ENCODE data around the gene MYZAP. TPM values are rescaled to one million over a fixed set of nuclear protein-coding genes. Genes with fewer than 3 reads are reported as not detected.

MYZAP gene
- total RNA-seq, 1 experiment from 2014 or later, result not detected

- ChIA-PET POLR2A (ENCODE audit: low non-redundant PET) (no interaction called here), CTCF (no interaction called here)
- Histone ChIP-seq H3K36me3 (ENCODE audit: insufficient read depth, low read length, poor library complexity, severe bottlenecking) (no peaks in the 10 kb centered on the region), H3K4me3 (ENCODE audit: low read depth, low read length, poor library complexity, severe bottlenecking) (no peak overlapping the region), H3K4me1 (ENCODE audit: insufficient read depth, low read length, poor library complexity, severe bottlenecking) (no peaks in the 10 kb centered on the region), H3K9me3 (ENCODE audit: low read depth, low read length, poor library complexity, severe bottlenecking) (no peaks in the 10 kb centered on the region), H3K27ac (ENCODE audit: low read depth, low read length, poor library complexity, severe bottlenecking) (no peak overlapping the region), H3K27me3 (replicated peaks; ENCODE audit: insufficient read depth, low read depth, low read length, poor library complexity) (peaks cover 11% of the 10 kb centered on the region)
- intact Hi-C loops (cut with micrococcal nuclease; ENCODE audit: unreplicated experiment), result loop anchor here (10.0 kb wide), 2 partner anchors 97 to 413 kb away; no protein-coding TSS in a partner anchor
- no peak for DNase-seq (ENCODE audit: low spot score)
- BruUV-seq (replicated peaks), result no TSS peak
- no peak for TF ChIP-seq CTCF (conservative IDR thresholded peaks at IDR 0.05; ENCODE audit: low read depth, low read length)
- no peak for TF ChIP-seq EZH2 (IDR thresholded peaks at IDR 0.05; ENCODE audit: borderline replicate concordance, low read depth, low read length, poor library complexity, severe bottlenecking)
Observed at GRCh38 chr15:57662091-57662744, 70.5 kb downstream of the MYZAP start.

- Histone ChIP-seq H3K36me3 (ENCODE audit: insufficient read depth, low read length, poor library complexity, severe bottlenecking) (no peaks in the 10 kb centered on the region), H3K9me3 (ENCODE audit: low read depth, low read length, poor library complexity, severe bottlenecking) (no peaks in the 10 kb centered on the region), H3K27ac (ENCODE audit: low read depth, low read length, poor library complexity, severe bottlenecking) (no peak overlapping the region), H3K27me3 (replicated peaks; ENCODE audit: insufficient read depth, low read depth, low read length, poor library complexity) (peaks cover 11% of the 10 kb centered on the region), H3K4me1 (ENCODE audit: insufficient read depth, low read length, poor library complexity, severe bottlenecking) (no peaks in the 10 kb centered on the region), H3K4me3 (ENCODE audit: low read depth, low read length, poor library complexity, severe bottlenecking) (no peak overlapping the region)
- CTCF ChIA-PET, result no interaction called here
- no TSS peak for BruUV-seq (replicated peaks)
- TF ChIP-seq EZH2 (IDR thresholded peaks at IDR 0.05; ENCODE audit: borderline replicate concordance, low read depth, low read length, poor library complexity, severe bottlenecking) (no peak), CTCF (conservative IDR thresholded peaks at IDR 0.05; ENCODE audit: low read depth, low read length) (no peak)
- POLR2A ChIA-PET (ENCODE audit: low non-redundant PET), result no interaction called here
- intact Hi-C loops (cut with micrococcal nuclease; ENCODE audit: unreplicated experiment), result loop anchor here (10.0 kb wide), 2 partner anchors 98 to 412 kb away; no protein-coding TSS in a partner anchor
- DNase-seq (ENCODE audit: low spot score), result peak; percentile 18
Observed at GRCh38 chr15:57662802-57663201, 71.1 kb downstream of the MYZAP start.

- ChIA-PET CTCF (interaction anchor here (0.6 kb wide), 1 partner anchor 88 kb away, joined by 4 read pairs; no protein-coding TSS in a partner anchor), POLR2A (ENCODE audit: low non-redundant PET) (no interaction called here)
- TF ChIP-seq EZH2 (IDR thresholded peaks at IDR 0.05; ENCODE audit: borderline replicate concordance, low read depth, low read length, poor library complexity, severe bottlenecking) (no peak), CTCF (conservative IDR thresholded peaks at IDR 0.05; ENCODE audit: low read depth, low read length) (no peak)
- H3K27me3 ChIP-seq (replicated peaks; ENCODE audit: insufficient read depth, low read depth, low read length, poor library complexity), result peaks cover 11% of the 10 kb centered on the region
- no peak overlapping the region for H3K27ac ChIP-seq (ENCODE audit: low read depth, low read length, poor library complexity, severe bottlenecking)
- no peaks in the 10 kb centered on the region for H3K4me1 ChIP-seq (ENCODE audit: insufficient read depth, low read length, poor library complexity, severe bottlenecking)
- no TSS peak for BruUV-seq (replicated peaks)
- H3K36me3 ChIP-seq (ENCODE audit: insufficient read depth, low read length, poor library complexity, severe bottlenecking), result no peaks in the 10 kb centered on the region
- DNase-seq (ENCODE audit: low spot score), result no peak
- H3K9me3 ChIP-seq (ENCODE audit: low read depth, low read length, poor library complexity, severe bottlenecking), result no peaks in the 10 kb centered on the region
- intact Hi-C loops (cut with micrococcal nuclease; ENCODE audit: unreplicated experiment), result loop anchor here (10.0 kb wide), 2 partner anchors 98 to 412 kb away; no protein-coding TSS in a partner anchor
- no peak overlapping the region for H3K4me3 ChIP-seq (ENCODE audit: low read depth, low read length, poor library complexity, severe bottlenecking)
Observed at GRCh38 chr15:57663262-57663661, 71.6 kb downstream of the MYZAP start.
